Bronchial epithelial cell (primary cell): ENCODE data around the gene TTC7B. TPM values are rescaled to one million over a fixed set of nuclear protein-coding genes. Genes with fewer than 3 reads are reported as not detected.

Experiments
- DNase-seq: peaks from one replicate; pipeline ENCODE4 v3.0.0-alpha.2; 2010; ENCODE audit warnings: low read depth
- FAIRE-seq: peaks from 2 replicates; lab custom pipeline; 2011; peaks lifted over from hg19 to GRCh38; lab: Jason Lieb, UNC
- H3K27me3 ChIP-seq: 2 replicates; pipeline ENCODE4 v1.5.1; 2011; ENCODE audit warnings: low read length; ENCODE audit not compliant: control insufficient read depth, insufficient read depth
- H3K36me3 ChIP-seq: 2 replicates; pipeline ENCODE4 v1.5.1; 2011; ENCODE audit warnings: low read length; ENCODE audit not compliant: control insufficient read depth, insufficient read depth
- H3K4me3 ChIP-seq: 2 replicates; pipeline ENCODE4 v1.5.1; 2011; ENCODE audit warnings: mild to moderate bottlenecking, low read depth, low read length, control low read depth
- CTCF ChIP-seq: IDR thresholded peaks from 2 replicates; pipeline ENCODE4 v1.5.1; 2011; ENCODE audit warnings: mild to moderate bottlenecking, moderate library complexity, low read length, control low read depth, inconsistent platforms; ENCODE audit not compliant: insufficient read depth, severe bottlenecking
- total RNA-seq: library from RNA; depleted of rRNA; stranded (reverse); fragments of >200 nt; gene quantifications from 2 replicates; pipeline ENCODE4 v1.2.1, GENCODE V29; 2014

Gene TTC7B
- total RNA-seq, 1 donor from 2014 or later, result 2.9 TPM

GRCh38 chr14:90741682-90741946, 74.6 kb downstream of the TTC7B start:
- Histone ChIP-seq H3K4me3 (no peak overlapping the region), H3K36me3 (no peaks in the 10 kb centered on the region), H3K27me3 (no peaks in the 10 kb centered on the region)
- DNase-seq, result no peak
- no peak for TF ChIP-seq CTCF
- no peak for FAIRE-seq

DNA sequence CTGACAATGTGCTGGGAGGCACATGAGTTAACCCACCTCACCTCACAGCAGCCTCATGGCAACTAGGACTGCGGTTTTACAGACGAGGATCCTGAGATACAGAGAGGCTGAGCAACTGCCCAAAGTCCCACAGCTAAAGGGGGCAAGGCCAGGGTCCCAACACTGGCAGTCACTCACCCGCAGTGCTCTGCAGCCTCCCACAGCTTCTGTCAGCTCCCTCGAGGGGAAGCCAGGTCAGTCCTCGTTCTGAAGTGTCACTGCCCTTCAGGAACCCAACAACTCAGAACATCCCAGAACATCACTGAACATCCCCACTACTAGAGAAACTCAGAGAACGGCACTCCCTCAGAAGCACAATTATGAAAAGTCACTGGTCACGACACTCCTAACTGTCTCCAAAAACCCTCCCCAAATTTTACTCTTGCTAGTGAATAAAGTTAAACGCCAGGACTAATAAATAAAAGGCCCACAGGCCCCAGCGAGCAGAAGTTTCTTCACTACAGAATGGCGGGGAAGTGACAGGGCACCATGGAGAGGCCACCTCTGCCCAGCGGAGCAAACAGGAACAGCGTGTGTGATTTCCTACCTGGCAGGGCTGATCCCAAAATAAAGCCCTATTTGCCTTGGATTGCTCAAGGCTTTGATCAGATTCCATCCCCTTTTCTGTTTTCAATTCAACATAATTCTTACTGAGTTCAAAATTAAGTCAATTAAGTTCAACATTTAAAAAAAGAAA, 75.1 kb downstream of the TTC7B start:
- no peak for FAIRE-seq
- Histone ChIP-seq H3K27me3 (no peaks in the 10 kb centered on the region), H3K36me3 (no peaks in the 10 kb centered on the region), H3K4me3 (no peak overlapping the region)
- DNase-seq, result no peak
- TF ChIP-seq CTCF, result no peak

- FAIRE-seq (no peak), DNase-seq (no peak)
- no peak for TF ChIP-seq CTCF
- Histone ChIP-seq H3K27me3 (no peaks in the 10 kb centered on the region), H3K36me3 (no peaks in the 10 kb centered on the region), H3K4me3 (no peak overlapping the region)
These were observed 76.1 kb downstream of the TTC7B start for GRCh38 chr14:90740081-90740480.

DNA sequence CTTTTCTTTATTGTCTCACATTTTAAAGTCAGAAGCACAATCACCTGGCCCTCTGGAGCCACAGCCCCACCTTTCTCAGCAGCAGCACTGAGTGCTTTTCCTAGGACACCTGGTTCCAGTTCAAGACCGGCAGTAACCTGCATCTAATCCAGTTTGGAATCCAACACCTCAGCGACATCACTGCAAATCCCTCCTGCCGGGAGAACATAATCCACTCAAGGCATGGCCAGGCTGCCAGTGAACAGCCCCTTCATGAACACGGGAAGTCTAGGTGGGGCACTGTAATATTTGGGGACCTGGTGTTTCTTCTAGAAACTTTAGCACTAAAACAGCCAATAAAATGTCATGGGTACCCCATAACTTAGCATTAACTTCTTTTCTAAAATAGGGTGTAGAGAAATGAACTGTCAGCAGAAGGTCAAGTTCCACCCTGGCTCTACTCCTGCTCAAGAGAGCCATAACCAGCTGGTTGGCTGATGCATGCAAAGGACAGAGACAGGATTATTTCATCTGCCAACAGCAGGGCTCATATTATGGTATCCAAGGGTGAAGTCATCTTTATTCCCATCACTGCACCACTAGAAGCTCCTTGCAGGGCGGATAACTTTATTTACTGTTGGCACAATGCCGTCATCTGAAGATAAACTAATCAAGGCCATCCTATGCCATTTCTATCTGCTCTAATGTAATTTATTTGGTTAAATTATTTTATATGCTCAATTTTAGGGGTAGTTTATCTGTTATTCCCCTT, 76.7 kb downstream of the TTC7B start:
- FAIRE-seq (no peak), DNase-seq (no peak)
- no peaks in the 10 kb centered on the region for H3K36me3 ChIP-seq
- H3K4me3 ChIP-seq, result no peak overlapping the region
- H3K27me3 ChIP-seq, result no peaks in the 10 kb centered on the region
- TF ChIP-seq CTCF, result no peak

GRCh38 chr14:90733139-90733808, 83.0 kb downstream of the TTC7B start:
- Histone ChIP-seq H3K27me3 (no peaks in the 10 kb centered on the region), H3K4me3 (no peak overlapping the region), H3K36me3 (no peaks in the 10 kb centered on the region)
- FAIRE-seq (peak; percentile 55), DNase-seq (no peak)
- no peak for TF ChIP-seq CTCF
